ENCODE results near the gene GIN1.

GRCh38 chr5:103036601-103037000, 83.3 kb downstream of the GIN1 start:
- no peak for TF ChIP-seq CTCF (conservative IDR thresholded peaks at IDR 0.05; ENCODE audit: low read length)
- no peak for TF ChIP-seq EZH2phosphoT487 (IDR thresholded peaks at IDR 0.05; ENCODE audit: borderline replicate concordance, low read depth, low read length)

Data from OCI-LY7 (cell line).